NB4 (cell line): ENCODE results near the gene ZNF569.

Source experiments
- CTCF ChIP-seq: IDR thresholded peaks from one replicate; pipeline ENCODE4 v1.5.1; 2012; ENCODE audit warnings: low read depth, low read length
- MAX ChIP-seq: IDR thresholded peaks from 2 replicates; pipeline ENCODE4 v1.6.1; 2011; ENCODE audit warnings: low read depth, low read length
- MYC ChIP-seq: IDR thresholded peaks from 2 replicates; pipeline ENCODE4 v1.6.1; 2011; ENCODE audit warnings: low read depth, low read length
- POLR2A ChIP-seq: IDR thresholded peaks from 2 replicates; pipeline ENCODE4 v1.6.1; 2011; ENCODE audit warnings: mild to moderate bottlenecking; ENCODE audit not compliant: insufficient read length; ENCODE audit errors: extremely low read depth

GRCh38 chr19:37513397-37513796 is 46.2 kb upstream of the ZNF569 start:
- TF ChIP-seq CTCF (no peak), MYC (no peak), POLR2A (no peak), MAX (no peak)
